HepG2 (cell line): Measurements from ENCODE around the gene NNAT. TPM values are rescaled to one million over a fixed set of nuclear protein-coding genes. Genes with fewer than 3 reads are reported as not detected.

Source experiments
- FIP1L1 ChIP-seq: fragments of 200-400 bp; formaldehyde crosslinking; IDR thresholded peaks from 2 replicates; pipeline ENCODE4 v1.6.1; 2018; ENCODE audit warnings: low read depth, mild to moderate bottlenecking, low read length, moderate library complexity, borderline replicate concordance; ENCODE audit not compliant: insufficient read depth
- JUND ChIP-seq: sonication (generic); formaldehyde crosslinking; IDR thresholded peaks from 2 replicates; pipeline ENCODE4 v1.8.0; 2022; ENCODE audit warnings: mild to moderate bottlenecking, missing genetic modification reagents
- MEIS2 ChIP-seq: sonication (generic); formaldehyde crosslinking; IDR thresholded peaks from 2 replicates; pipeline ENCODE4 v1.9.0; 2021; ENCODE audit warnings: mild to moderate bottlenecking, missing genetic modification reagents
- NFIC ChIP-seq: IDR thresholded peaks from 2 replicates; pipeline ENCODE4 v1.6.1; 2012; ENCODE audit warnings: mild to moderate bottlenecking, low read length, inconsistent platforms
- NFKBIZ ChIP-seq: IDR thresholded peaks from 2 replicates; pipeline ENCODE4 v1.6.1; 2018; ENCODE audit warnings: missing genetic modification reagents, missing compliant biosample characterization
- NR2C2 ChIP-seq: sonication (generic); formaldehyde crosslinking; IDR thresholded peaks from 2 replicates; pipeline ENCODE4 v1.4.0; 2020; ENCODE audit warnings: missing genetic modification reagents, mild to moderate bottlenecking, moderate library complexity, borderline replicate concordance
- NR2F6 ChIP-seq, 2 experiments: IDR thresholded peaks; 2 replicates each; pipeline ENCODE4 v1.6.1; 2016; ENCODE audit warnings: antibody characterized with exemption in 1 of 2, mild to moderate bottlenecking in 1 of 2
- ZNF264 ChIP-seq: sonication (generic); formaldehyde crosslinking; IDR thresholded peaks from 2 replicates; pipeline ENCODE4 v1.4.0; 2020; ENCODE audit warnings: missing genetic modification reagents
- ZNF557 ChIP-seq: sonication (generic); formaldehyde crosslinking; IDR thresholded peaks from 2 replicates; pipeline ENCODE4 v1.4.0; 2020; ENCODE audit warnings: missing genetic modification reagents
- ZNF652 ChIP-seq: IDR thresholded peaks from 2 replicates; pipeline ENCODE4 v1.6.1; 2016; ENCODE audit warnings: low read depth, borderline replicate concordance
- ZNF660 ChIP-seq: sonication (generic); formaldehyde crosslinking; IDR thresholded peaks from 2 replicates; pipeline ENCODE4 v1.5.1; 2020; ENCODE audit warnings: mild to moderate bottlenecking, low read depth, missing genetic modification reagents, borderline replicate concordance
- ZNF839 ChIP-seq: sonication (generic); formaldehyde crosslinking; IDR thresholded peaks from 2 replicates; pipeline ENCODE4 v1.4.0; 2020; ENCODE audit warnings: missing genetic modification reagents, mild to moderate bottlenecking, borderline replicate concordance
- polyA plus RNA-seq, 8 experiments: library from polyadenylated mRNA; depleted of rRNA in 3 of 8; stranded (reverse) in 7 of 8; unstranded in 1 of 8; fragments of >200 nt; fragmentation: Illumina TruSeq in 4 of 8; extraction: Trizol in 4 of 8; gene quantifications; 2 replicates each; pipeline versions ENCODE4 v1.2.1 to v1.2.3, GENCODE V29; 2011 to 2016; ENCODE audit warnings: low read depth in 4 of 8, missing spikeins in 1 of 8, mixed read lengths in 1 of 8; ENCODE audit not compliant: insufficient read depth in 1 of 8
- total RNA-seq, 5 experiments: library from RNA; depleted of rRNA; stranded (reverse); fragments of >200 nt; fragmentation: Illumina TruSeq; extraction: Trizol; gene quantifications; 2 replicates each; pipeline ENCODE4 v1.2.3, GENCODE V29; 2016; ENCODE audit warnings: low read depth in 1 of 5
- TF ChIP-seq, protein P1 (sequence below): IDR thresholded peaks from 2 replicates; pipeline ENCODE4 v1.6.1; 2016
- TF ChIP-seq, protein P2 (sequence below): sonication (generic); formaldehyde crosslinking; IDR thresholded peaks from 2 replicates; pipeline ENCODE4 v1.9.0; 2021; ENCODE audit warnings: mild to moderate bottlenecking, missing genetic modification reagents
- TF ChIP-seq, protein P3 (sequence below): sonication (generic); formaldehyde crosslinking; IDR thresholded peaks from 2 replicates; pipeline ENCODE4 v1.5.0; 2020; ENCODE audit warnings: mild to moderate bottlenecking, missing genetic modification reagents
- TF ChIP-seq, protein P4 (sequence below): sonication (generic); formaldehyde crosslinking; IDR thresholded peaks from 2 replicates; pipeline ENCODE4 v1.4.0; 2020; ENCODE audit warnings: missing genetic modification reagents

NNAT gene
- total and polyA plus RNA-seq, 2 of the 13 experiments (the other 11 are each of a cell fraction or from before 2014, with no cell fraction given), result not detected

DNA sequence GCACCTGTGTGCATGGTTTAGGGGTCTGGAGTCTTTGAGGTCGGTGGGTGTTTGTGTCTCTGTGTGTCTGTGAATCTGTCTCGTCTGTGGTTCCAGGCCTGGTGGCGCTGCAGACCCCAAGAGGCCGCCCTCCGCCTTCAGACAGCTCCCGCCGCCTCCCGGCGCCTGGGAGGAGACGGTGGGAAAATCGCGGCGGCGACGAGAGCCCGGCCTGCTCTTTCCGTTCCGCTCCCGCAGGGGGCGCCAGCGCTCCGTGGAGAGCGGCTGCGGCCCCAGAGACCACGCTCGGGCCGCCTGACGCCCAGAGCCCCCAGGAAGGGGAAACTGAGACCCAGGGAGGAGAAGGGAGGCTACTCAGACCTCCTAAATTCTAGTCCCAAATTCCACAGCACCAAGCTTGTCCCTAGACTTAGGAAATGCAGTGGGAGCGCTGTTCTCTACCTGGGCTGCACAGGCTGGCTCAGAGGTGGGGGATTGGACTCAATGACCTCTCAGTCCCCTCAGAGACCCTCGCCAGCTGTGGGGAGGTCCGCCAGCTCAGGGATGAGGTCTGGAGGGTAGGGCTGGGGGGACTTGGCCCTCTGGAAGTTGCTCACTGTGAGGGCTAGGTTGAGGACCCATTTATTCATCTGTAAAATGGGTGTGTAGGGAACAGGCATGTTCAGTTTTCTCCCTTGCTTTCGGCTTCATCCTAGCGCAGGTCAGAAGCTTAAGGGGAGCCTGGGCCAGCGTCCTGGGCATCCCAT lies 43.5 kb downstream of the NNAT start (continued):
- TF ChIP-seq, protein P1, sequence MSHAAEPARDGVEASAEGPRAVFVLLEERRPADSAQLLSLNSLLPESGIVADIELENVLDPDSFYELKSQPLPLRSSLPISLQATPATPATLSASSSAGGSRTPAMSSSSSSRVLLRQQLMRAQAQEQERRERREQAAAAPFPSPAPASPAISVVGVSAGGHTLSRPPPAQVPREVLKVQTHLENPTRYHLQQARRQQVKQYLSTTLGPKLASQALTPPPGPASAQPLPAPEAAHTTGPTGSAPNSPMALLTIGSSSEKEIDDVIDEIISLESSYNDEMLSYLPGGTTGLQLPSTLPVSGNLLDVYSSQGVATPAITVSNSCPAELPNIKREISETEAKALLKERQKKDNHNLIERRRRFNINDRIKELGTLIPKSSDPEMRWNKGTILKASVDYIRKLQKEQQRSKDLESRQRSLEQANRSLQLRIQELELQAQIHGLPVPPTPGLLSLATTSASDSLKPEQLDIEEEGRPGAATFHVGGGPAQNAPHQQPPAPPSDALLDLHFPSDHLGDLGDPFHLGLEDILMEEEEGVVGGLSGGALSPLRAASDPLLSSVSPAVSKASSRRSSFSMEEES (CRISPR knock-in tag), result no peak
- no peak for TF ChIP-seq ZNF557
- no peak for TF ChIP-seq ZNF839 (CRISPR knock-in tag)
- no peak for TF ChIP-seq ZNF652 (CRISPR knock-in tag)
- TF ChIP-seq ZNF660 (CRISPR knock-in tag), result no peak
- TF ChIP-seq, protein P2, sequence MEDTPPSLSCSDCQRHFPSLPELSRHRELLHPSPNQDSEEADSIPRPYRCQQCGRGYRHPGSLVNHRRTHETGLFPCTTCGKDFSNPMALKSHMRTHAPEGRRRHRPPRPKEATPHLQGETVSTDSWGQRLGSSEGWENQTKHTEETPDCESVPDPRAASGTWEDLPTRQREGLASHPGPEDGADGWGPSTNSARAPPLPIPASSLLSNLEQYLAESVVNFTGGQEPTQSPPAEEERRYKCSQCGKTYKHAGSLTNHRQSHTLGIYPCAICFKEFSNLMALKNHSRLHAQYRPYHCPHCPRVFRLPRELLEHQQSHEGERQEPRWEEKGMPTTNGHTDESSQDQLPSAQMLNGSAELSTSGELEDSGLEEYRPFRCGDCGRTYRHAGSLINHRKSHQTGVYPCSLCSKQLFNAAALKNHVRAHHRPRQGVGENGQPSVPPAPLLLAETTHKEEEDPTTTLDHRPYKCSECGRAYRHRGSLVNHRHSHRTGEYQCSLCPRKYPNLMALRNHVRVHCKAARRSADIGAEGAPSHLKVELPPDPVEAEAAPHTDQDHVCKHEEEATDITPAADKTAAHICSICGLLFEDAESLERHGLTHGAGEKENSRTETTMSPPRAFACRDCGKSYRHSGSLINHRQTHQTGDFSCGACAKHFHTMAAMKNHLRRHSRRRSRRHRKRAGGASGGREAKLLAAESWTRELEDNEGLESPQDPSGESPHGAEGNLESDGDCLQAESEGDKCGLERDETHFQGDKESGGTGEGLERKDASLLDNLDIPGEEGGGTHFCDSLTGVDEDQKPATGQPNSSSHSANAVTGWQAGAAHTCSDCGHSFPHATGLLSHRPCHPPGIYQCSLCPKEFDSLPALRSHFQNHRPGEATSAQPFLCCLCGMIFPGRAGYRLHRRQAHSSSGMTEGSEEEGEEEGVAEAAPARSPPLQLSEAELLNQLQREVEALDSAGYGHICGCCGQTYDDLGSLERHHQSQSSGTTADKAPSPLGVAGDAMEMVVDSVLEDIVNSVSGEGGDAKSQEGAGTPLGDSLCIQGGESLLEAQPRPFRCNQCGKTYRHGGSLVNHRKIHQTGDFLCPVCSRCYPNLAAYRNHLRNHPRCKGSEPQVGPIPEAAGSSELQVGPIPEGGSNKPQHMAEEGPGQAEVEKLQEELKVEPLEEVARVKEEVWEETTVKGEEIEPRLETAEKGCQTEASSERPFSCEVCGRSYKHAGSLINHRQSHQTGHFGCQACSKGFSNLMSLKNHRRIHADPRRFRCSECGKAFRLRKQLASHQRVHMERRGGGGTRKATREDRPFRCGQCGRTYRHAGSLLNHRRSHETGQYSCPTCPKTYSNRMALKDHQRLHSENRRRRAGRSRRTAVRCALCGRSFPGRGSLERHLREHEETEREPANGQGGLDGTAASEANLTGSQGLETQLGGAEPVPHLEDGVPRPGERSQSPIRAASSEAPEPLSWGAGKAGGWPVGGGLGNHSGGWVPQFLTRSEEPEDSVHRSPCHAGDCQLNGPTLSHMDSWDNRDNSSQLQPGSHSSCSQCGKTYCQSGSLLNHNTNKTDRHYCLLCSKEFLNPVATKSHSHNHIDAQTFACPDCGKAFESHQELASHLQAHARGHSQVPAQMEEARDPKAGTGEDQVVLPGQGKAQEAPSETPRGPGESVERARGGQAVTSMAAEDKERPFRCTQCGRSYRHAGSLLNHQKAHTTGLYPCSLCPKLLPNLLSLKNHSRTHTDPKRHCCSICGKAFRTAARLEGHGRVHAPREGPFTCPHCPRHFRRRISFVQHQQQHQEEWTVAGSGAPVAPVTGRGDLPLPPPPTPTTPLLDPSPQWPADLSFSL (CRISPR knock-in tag), result no peak
- TF ChIP-seq JUND (CRISPR knock-in tag), result no peak
- TF ChIP-seq, protein P3, sequence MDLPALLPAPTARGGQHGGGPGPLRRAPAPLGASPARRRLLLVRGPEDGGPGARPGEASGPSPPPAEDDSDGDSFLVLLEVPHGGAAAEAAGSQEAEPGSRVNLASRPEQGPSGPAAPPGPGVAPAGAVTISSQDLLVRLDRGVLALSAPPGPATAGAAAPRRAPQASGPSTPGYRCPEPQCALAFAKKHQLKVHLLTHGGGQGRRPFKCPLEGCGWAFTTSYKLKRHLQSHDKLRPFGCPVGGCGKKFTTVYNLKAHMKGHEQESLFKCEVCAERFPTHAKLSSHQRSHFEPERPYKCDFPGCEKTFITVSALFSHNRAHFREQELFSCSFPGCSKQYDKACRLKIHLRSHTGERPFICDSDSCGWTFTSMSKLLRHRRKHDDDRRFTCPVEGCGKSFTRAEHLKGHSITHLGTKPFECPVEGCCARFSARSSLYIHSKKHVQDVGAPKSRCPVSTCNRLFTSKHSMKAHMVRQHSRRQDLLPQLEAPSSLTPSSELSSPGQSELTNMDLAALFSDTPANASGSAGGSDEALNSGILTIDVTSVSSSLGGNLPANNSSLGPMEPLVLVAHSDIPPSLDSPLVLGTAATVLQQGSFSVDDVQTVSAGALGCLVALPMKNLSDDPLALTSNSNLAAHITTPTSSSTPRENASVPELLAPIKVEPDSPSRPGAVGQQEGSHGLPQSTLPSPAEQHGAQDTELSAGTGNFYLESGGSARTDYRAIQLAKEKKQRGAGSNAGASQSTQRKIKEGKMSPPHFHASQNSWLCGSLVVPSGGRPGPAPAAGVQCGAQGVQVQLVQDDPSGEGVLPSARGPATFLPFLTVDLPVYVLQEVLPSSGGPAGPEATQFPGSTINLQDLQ (CRISPR knock-in tag), result no peak
- no peak for TF ChIP-seq NR2F6 (IDR thresholded peaks at IDR 0.05)
- TF ChIP-seq NR2F6 (CRISPR knock-in tag; IDR thresholded peaks at IDR 0.05), result no peak
- no peak for TF ChIP-seq NFKBIZ (CRISPR knock-in tag)
- no peak for TF ChIP-seq FIP1L1
- TF ChIP-seq MEIS2, result peak; percentile 17; the same call in 1 of the 2 replicates
- TF ChIP-seq, protein P4, sequence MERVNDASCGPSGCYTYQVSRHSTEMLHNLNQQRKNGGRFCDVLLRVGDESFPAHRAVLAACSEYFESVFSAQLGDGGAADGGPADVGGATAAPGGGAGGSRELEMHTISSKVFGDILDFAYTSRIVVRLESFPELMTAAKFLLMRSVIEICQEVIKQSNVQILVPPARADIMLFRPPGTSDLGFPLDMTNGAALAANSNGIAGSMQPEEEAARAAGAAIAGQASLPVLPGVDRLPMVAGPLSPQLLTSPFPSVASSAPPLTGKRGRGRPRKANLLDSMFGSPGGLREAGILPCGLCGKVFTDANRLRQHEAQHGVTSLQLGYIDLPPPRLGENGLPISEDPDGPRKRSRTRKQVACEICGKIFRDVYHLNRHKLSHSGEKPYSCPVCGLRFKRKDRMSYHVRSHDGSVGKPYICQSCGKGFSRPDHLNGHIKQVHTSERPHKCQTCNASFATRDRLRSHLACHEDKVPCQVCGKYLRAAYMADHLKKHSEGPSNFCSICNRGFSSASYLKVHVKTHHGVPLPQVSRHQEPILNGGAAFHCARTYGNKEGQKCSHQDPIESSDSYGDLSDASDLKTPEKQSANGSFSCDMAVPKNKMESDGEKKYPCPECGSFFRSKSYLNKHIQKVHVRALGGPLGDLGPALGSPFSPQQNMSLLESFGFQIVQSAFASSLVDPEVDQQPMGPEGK (CRISPR knock-in tag), result peak; percentile 56
- TF ChIP-seq NFIC, result no peak
- no peak for TF ChIP-seq NR2C2 (CRISPR knock-in tag)
- TF ChIP-seq ZNF264 (CRISPR knock-in tag), result no peak
